ENCODE data around the gene FAM110D.

DNA sequence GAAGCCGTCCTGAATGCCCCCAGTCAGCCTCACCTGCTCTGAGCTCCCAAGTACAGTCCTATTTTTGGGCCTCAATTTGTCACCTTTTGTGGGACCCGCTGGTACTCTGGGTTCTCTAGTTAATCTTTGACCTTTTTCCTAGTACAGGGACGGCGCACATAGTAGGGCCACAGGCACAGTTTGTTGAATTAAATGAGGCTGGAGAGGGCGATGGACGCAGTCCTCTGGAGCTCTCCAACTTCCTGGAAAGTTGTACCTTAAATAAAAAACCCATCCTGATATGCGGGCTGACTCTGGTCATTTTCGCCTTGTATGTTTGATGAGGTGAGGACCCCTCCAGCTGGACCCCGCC is 4.8 kb downstream of the FAM110D start:
- TF ChIP-seq, protein P1, sequence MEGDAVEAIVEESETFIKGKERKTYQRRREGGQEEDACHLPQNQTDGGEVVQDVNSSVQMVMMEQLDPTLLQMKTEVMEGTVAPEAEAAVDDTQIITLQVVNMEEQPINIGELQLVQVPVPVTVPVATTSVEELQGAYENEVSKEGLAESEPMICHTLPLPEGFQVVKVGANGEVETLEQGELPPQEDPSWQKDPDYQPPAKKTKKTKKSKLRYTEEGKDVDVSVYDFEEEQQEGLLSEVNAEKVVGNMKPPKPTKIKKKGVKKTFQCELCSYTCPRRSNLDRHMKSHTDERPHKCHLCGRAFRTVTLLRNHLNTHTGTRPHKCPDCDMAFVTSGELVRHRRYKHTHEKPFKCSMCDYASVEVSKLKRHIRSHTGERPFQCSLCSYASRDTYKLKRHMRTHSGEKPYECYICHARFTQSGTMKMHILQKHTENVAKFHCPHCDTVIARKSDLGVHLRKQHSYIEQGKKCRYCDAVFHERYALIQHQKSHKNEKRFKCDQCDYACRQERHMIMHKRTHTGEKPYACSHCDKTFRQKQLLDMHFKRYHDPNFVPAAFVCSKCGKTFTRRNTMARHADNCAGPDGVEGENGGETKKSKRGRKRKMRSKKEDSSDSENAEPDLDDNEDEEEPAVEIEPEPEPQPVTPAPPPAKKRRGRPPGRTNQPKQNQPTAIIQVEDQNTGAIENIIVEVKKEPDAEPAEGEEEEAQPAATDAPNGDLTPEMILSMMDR (conservative IDR thresholded peaks at IDR 0.05; ENCODE audit: low read depth, low read length) = no peak
- TF ChIP-seq EZH2 (IDR thresholded peaks at IDR 0.05; ENCODE audit: low read length, unreplicated experiment) = no peak

Measured in PC-3 (cell line).